Upper lobe of left lung (tissue), 4 donors: ENCODE data around the gene BICDL2.

Experiments used
- CTCF ChIP-seq, 6 experiments: fragments of 450-650 bp in 4 of 6; fragments of 200-600 bp in 2 of 6; sonication (generic) in 2 of 6; IDR thresholded peaks; one replicate each; pipeline ENCODE4 v1.5.1; 2016 to 2019; ENCODE audit warnings: antibody characterized with exemption in 6 of 6
- POLR2A ChIP-seq, 4 donors: fragments of 450-650 bp; IDR thresholded peaks; one replicate each; pipeline ENCODE4 v1.5.1; 2016 to 2017; ENCODE audit warnings: antibody characterized with exemption in 4 of 4, mild to moderate bottlenecking in 2 of 4
- POLR2AphosphoS5 ChIP-seq, 2 donors: sonication (generic); formaldehyde crosslinking; IDR thresholded peaks; one replicate each; pipeline ENCODE4 v1.5.1; 2017; ENCODE audit warnings: antibody characterized with exemption in 2 of 2

- TF ChIP-seq POLR2A (IDR thresholded peaks at IDR 0.05): no peak
- TF ChIP-seq CTCF (IDR thresholded peaks at IDR 0.05): no peak
- TF ChIP-seq POLR2AphosphoS5 (IDR thresholded peaks at IDR 0.05): no peak
Measured at GRCh38 chr16:3070608-3071111, 33.9 kb upstream of the BICDL2 start.
